ENCODE results near the gene RABEP1.
A peak's percentile ranks its signal among the peaks of the same experiment; 100 is the strongest.

RABEP1 gene

GRCh38 chr17:5272322-5272721 is 9.8 kb upstream of the RABEP1 start:
- peak; percentile 31 for DNase-seq (ENCODE audit: low read depth)

- no peak for DNase-seq (ENCODE audit: low read depth)
These were observed 646 bp downstream of the RABEP1 start for GRCh38 chr17:5282642-5283217.

GRCh38 chr17:5283571-5284315 is 1.7 kb downstream of the RABEP1 start:
- DNase-seq (ENCODE audit: low read depth) = no peak

GRCh38 chr17:5284681-5285080 is 2.6 kb downstream of the RABEP1 start:
- DNase-seq (ENCODE audit: low read depth) = no peak

GRCh38 chr17:5286846-5287245 is 4.8 kb downstream of the RABEP1 start:
- DNase-seq (ENCODE audit: low read depth) = no peak

GRCh38 chr17:5291683-5292350 is 9.7 kb downstream of the RABEP1 start:
- no peak for DNase-seq (ENCODE audit: low read depth)

GRCh38 chr17:5297245-5297644 is 15.2 kb downstream of the RABEP1 start:
- no peak for DNase-seq (ENCODE audit: low read depth)

GRCh38 chr17:5299383-5299782 is 17.3 kb downstream of the RABEP1 start:
- no peak for DNase-seq (ENCODE audit: low read depth)

GRCh38 chr17:5304636-5305035 is 22.6 kb downstream of the RABEP1 start:
- DNase-seq (ENCODE audit: low read depth) = no peak

- DNase-seq (ENCODE audit: low read depth) = no peak
These were observed 27.8 kb downstream of the RABEP1 start for GRCh38 chr17:5309851-5310250.

- DNase-seq (ENCODE audit: low read depth) = no peak
These were observed 43.8 kb downstream of the RABEP1 start for GRCh38 chr17:5325851-5326250.

GRCh38 chr17:5329784-5330557 is 47.9 kb downstream of the RABEP1 start:
- DNase-seq (ENCODE audit: low read depth) = no peak

- DNase-seq (ENCODE audit: low read depth) = no peak
These were observed 48.9 kb downstream of the RABEP1 start for GRCh38 chr17:5330981-5331380.

- DNase-seq (ENCODE audit: low read depth) = no peak
These were observed 49.4 kb downstream of the RABEP1 start for GRCh38 chr17:5331506-5331905.

- DNase-seq (ENCODE audit: low read depth) = no peak
These were observed 62.8 kb downstream of the RABEP1 start for GRCh38 chr17:5344914-5345313.

- DNase-seq (ENCODE audit: low read depth) = no peak
These were observed 70.7 kb downstream of the RABEP1 start for GRCh38 chr17:5352681-5353289.

- DNase-seq (ENCODE audit: low read depth) = no peak
These were observed 72.2 kb downstream of the RABEP1 start for GRCh38 chr17:5354310-5354709.

- no peak for DNase-seq (ENCODE audit: low read depth)
These were observed 72.9 kb downstream of the RABEP1 start for GRCh38 chr17:5354886-5355415.

- no peak for DNase-seq (ENCODE audit: low read depth)
These were observed 73.5 kb downstream of the RABEP1 start for GRCh38 chr17:5355421-5356129.

- DNase-seq (ENCODE audit: low read depth) = no peak
These were observed 79.3 kb downstream of the RABEP1 start for GRCh38 chr17:5361426-5361825.

- no peak for DNase-seq (ENCODE audit: low read depth)
These were observed 80.2 kb downstream of the RABEP1 start for GRCh38 chr17:5362162-5362811.
